Endothelial cell of umbilical vein (primary cell): ENCODE results near the gene DOC2B. TPM values are rescaled to one million over a fixed set of nuclear protein-coding genes. Genes with fewer than 3 reads are reported as not detected.

Source experiments
- BruUV-seq: library from RNA; stranded (reverse); fragments of 400-500 nt; replicated peaks from 2 replicates; lab custom pipeline; 2021; lab: Mats Ljungman, UMichigan
- CTCF ChIA-PET: fragments of 300-600, 350-600 bp; sonication (Branson Sonifier 250); formaldehyde crosslinking; loops from one replicate; lab custom pipeline; 2021; ENCODE audit warnings: antibody characterized with exemption, inconsistent platforms; lab: Charles Lee
- POLR2A ChIA-PET: fragments of 300-600, 350-600 bp; sonication (Branson Sonifier 250); formaldehyde crosslinking; loops from one replicate; lab custom pipeline; 2021; ENCODE audit warnings: antibody characterized with exemption, inconsistent platforms; lab: Charles Lee
- DNase-seq: peaks from one replicate; pipeline ENCODE4 v3.0.0-alpha.2; 2011; ENCODE audit warnings: low read depth, low spot score
- FAIRE-seq: peaks from 2 replicates; lab custom pipeline; 2011; peaks lifted over from hg19 to GRCh38; lab: Jason Lieb, UNC
- H2AFZ ChIP-seq: 2 replicates; pipeline ENCODE4 v1.6.0; 2012; ENCODE audit warnings: low read depth, low read length, control low read depth, inconsistent platforms
- H3K27ac ChIP-seq: 2 replicates; pipeline ENCODE4 v1.5.1; 2011; ENCODE audit warnings: low read depth, mild to moderate bottlenecking, control low read depth, low read length, moderate library complexity; ENCODE audit not compliant: insufficient read depth
- H3K27me3 ChIP-seq, 2 experiments: 2 replicates each; pipeline versions ENCODE4 v1.6.0 to v1.6.1; 2011; ENCODE audit warnings: low read length in 2 of 2, mixed read lengths in 1 of 2; ENCODE audit not compliant: control insufficient read depth in 2 of 2, insufficient read depth in 2 of 2
- H3K36me3 ChIP-seq, 2 experiments: 2 replicates in 1 of 2; 3 replicates in 1 of 2; pipeline ENCODE4 v1.5.1; 2011; ENCODE audit warnings: low read length in 2 of 2, mild to moderate bottlenecking in 1 of 2, moderate library complexity in 1 of 2; ENCODE audit not compliant: control insufficient read depth in 2 of 2, insufficient read depth in 2 of 2; ENCODE audit errors: extremely low read depth in 1 of 2
- H3K4me1 ChIP-seq: 3 replicates; pipeline ENCODE4 v1.5.1; 2011; ENCODE audit warnings: mild to moderate bottlenecking, low read length; ENCODE audit not compliant: control insufficient read depth, insufficient read depth; ENCODE audit errors: extremely low read depth
- H3K4me2 ChIP-seq: 2 replicates; pipeline ENCODE4 v1.6.1; 2011; ENCODE audit warnings: low read length, control low read depth, mixed read lengths; ENCODE audit not compliant: insufficient read depth
- H3K4me3 ChIP-seq, 3 experiments: fragments of 200-600 bp in 1 of 3; sonication (generic), shearing (Covaris generic) in 1 of 3; replicated peaks in 1 of 3; 2 replicates each; pipeline ENCODE4 v1.5.1; 2011 to 2016; ENCODE audit warnings: control low read depth in 3 of 3, low read length in 3 of 3, mild to moderate bottlenecking in 2 of 3, inconsistent platforms in 1 of 3, low read depth in 1 of 3, moderate library complexity in 1 of 3; ENCODE audit not compliant: insufficient read depth in 1 of 3
- H3K79me2 ChIP-seq: 2 replicates; pipeline ENCODE4 v1.6.0; 2012; ENCODE audit warnings: low read length, inconsistent platforms; ENCODE audit not compliant: control insufficient read depth, insufficient read depth
- H3K9ac ChIP-seq: replicated peaks from 2 replicates; pipeline ENCODE3; 2011; ENCODE audit warnings: low read length, control low read depth; ENCODE audit not compliant: insufficient read depth; ENCODE audit errors: extremely low read depth
- H3K9me1 ChIP-seq: replicated peaks from 3 replicates; pipeline ENCODE4 v1.6.0; 2011; ENCODE audit warnings: mild to moderate bottlenecking, low read length; ENCODE audit not compliant: control insufficient read depth, insufficient read depth; ENCODE audit errors: extremely low read depth
- H3K9me3 ChIP-seq: replicated peaks from 2 replicates; pipeline ENCODE4 v1.5.1; 2012; ENCODE audit warnings: low read length, inconsistent platforms; ENCODE audit not compliant: control insufficient read depth, insufficient read depth
- H4K20me1 ChIP-seq: replicated peaks from 2 replicates; pipeline ENCODE3; 2011; ENCODE audit warnings: mild to moderate bottlenecking, low read length; ENCODE audit not compliant: control insufficient read depth, insufficient read depth; ENCODE audit errors: extremely low read depth
- EZH2 ChIP-seq: IDR thresholded peaks from 2 replicates; pipeline ENCODE4 v1.6.1; 2012; ENCODE audit warnings: borderline replicate concordance, low read depth, mild to moderate bottlenecking, moderate library complexity, low read length, inconsistent platforms; ENCODE audit not compliant: severe bottlenecking
- FOS ChIP-seq: IDR thresholded peaks from 2 replicates; pipeline ENCODE4 v1.6.1; 2011; ENCODE audit warnings: mild to moderate bottlenecking, low read length, moderate library complexity, borderline replicate concordance; ENCODE audit not compliant: insufficient read depth
- GATA2 ChIP-seq: IDR thresholded peaks from 2 replicates; pipeline ENCODE4 v1.7.0; 2011; ENCODE audit warnings: low read depth, mild to moderate bottlenecking, moderate library complexity, mixed read lengths, low read length; ENCODE audit not compliant: insufficient read length, insufficient read depth
- JUN ChIP-seq: IDR thresholded peaks from 2 replicates; pipeline ENCODE4 v1.6.1; 2011; ENCODE audit warnings: borderline replicate concordance, low read depth; ENCODE audit not compliant: insufficient read length, insufficient read depth
- MYC ChIP-seq: IDR thresholded peaks from one replicate; pipeline ENCODE4 v1.6.1; 2011; ENCODE audit warnings: mild to moderate bottlenecking, low read depth, low read length
- POLR2A ChIP-seq: IDR thresholded peaks from 2 replicates; pipeline ENCODE4 v1.6.1; 2012; ENCODE audit warnings: low read depth, mild to moderate bottlenecking, control low read depth, low read length
- POLR2AphosphoS5 ChIP-seq: IDR thresholded peaks from 2 replicates; pipeline ENCODE4 v1.6.1; 2012; ENCODE audit warnings: low read depth, mild to moderate bottlenecking, control low read depth, low read length, moderate library complexity; ENCODE audit not compliant: insufficient read depth
- dilution Hi-C: fragments of 300-500 bp; cut with MboI; formaldehyde crosslinking; loops from one replicate; pipeline ENCODE4 v1.15.0; 2019; ENCODE audit warnings: low sequenced_read_pairs; ENCODE audit not compliant: extremely low pct_ligation_motif_present
- intact Hi-C: fragments of 100-400 bp; cut with micrococcal nuclease; formaldehyde crosslinking; loops from one replicate; pipeline ENCODE4 v1.10.0; 2022
- polyA plus RNA-seq, 4 experiments: library from polyadenylated mRNA; depleted of rRNA in 3 of 4; stranded (reverse) in 3 of 4; unstranded in 1 of 4; fragments of >200 nt; gene quantifications; 2 replicates each; pipeline versions ENCODE4 v1.2.1 to v1.2.3, GENCODE V29; 2011 to 2012; ENCODE audit warnings: missing spikeins in 1 of 4
- total RNA-seq: library from RNA; stranded (reverse); gene quantifications from 2 replicates; pipeline ENCODE4 v1.2.3, GENCODE V29; 2021
- TF ChIP-seq, protein P1 (sequence below), 2 donors: IDR thresholded peaks; 1 replicate in 1 of 2; 2 replicates in 1 of 2; pipeline ENCODE4 v1.5.1; 2011; ENCODE audit warnings: low read length in 2 of 2, mild to moderate bottlenecking in 2 of 2, moderate library complexity in 2 of 2, control low read depth in 1 of 2, inconsistent platforms in 1 of 2, low read depth in 1 of 2; ENCODE audit not compliant: insufficient read depth in 1 of 2; ENCODE audit errors: extremely low read depth in 1 of 2
- TF ChIP-seq, protein P2 (sequence below): IDR thresholded peaks from 2 replicates; pipeline ENCODE4 v1.6.1; 2011; ENCODE audit not compliant: insufficient read depth, insufficient read length

The DOC2B gene
- total and polyA plus RNA-seq, 2 donors (not counting 3 experiments of a cell fraction or from before 2014, with no cell fraction given): 0.10 to 0.22 TPM

DNA sequence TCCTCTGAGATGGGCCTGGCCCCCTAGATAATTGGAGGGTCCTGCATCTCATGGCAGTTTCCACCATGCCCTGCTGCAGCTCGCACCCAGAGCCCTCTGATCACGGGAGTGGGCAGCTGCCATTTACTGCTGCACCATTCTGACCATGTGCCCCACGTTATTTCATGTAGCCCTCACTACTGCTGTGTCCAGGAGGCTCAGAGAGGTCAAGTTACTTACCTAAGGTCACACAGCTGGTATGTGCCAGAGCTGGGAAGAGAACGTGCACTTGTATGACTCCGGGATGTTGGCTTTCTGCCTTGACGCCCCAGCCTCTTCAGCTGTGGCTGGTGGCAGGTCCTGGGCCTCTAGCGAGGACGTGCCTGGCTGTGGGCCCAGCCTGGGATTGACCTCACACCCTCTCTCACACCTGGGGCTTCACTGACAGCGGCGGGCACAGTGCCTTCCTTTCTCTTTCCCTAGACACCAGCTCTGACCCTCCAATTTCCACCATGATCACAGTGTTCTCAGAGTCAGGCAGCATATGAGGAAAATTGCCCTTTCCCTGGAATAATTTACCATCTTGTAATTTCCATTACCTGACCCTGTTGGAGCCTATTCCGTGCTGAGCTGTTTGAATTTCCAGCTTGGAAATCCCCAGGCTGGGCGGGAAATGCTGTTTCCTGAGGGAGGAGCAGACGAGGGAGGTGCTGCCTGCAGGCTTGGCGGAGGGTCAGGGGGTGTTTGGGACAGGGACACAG is 18.5 kb upstream of the DOC2B start:
- Histone ChIP-seq H3K9me1 (no peaks in the 10 kb centered on the region), H3K4me1 (peaks cover 19% of the 10 kb centered on the region), H3K4me2 (peak overlapping the region; percentile 32), H4K20me1 (no peaks in the 10 kb centered on the region), H3K36me3 (no peaks in the 10 kb centered on the region), H3K27me3 (no peaks in the 10 kb centered on the region), H3K79me2 (no peaks in the 10 kb centered on the region), H3K4me3 (no peak overlapping the region), H2AFZ (peak overlapping the region; percentile 82), H3K9ac (no peak overlapping the region), H3K9me3 (no peaks in the 10 kb centered on the region), H3K27ac (peak overlapping the region; percentile 63)
- ChIA-PET CTCF (interaction anchor here (0.7 to 1.9 kb wide), 8 partner anchors 12 to 500 kb away, joined by 3 to 4 read pairs (median 3); no protein-coding TSS in a partner anchor), POLR2A (interaction anchor here (0.7 kb wide), 1 partner anchor 134 kb away, joined by 3 read pairs; no protein-coding TSS in a partner anchor)
- dilution Hi-C loops (no loop called here), intact Hi-C loops (no loop called here)
- no TSS peak for BruUV-seq
- FAIRE-seq: peak; percentile 82
- TF ChIP-seq MYC: no peak
- no peak for TF ChIP-seq POLR2A
- no peak for TF ChIP-seq EZH2
- TF ChIP-seq, protein P1, sequence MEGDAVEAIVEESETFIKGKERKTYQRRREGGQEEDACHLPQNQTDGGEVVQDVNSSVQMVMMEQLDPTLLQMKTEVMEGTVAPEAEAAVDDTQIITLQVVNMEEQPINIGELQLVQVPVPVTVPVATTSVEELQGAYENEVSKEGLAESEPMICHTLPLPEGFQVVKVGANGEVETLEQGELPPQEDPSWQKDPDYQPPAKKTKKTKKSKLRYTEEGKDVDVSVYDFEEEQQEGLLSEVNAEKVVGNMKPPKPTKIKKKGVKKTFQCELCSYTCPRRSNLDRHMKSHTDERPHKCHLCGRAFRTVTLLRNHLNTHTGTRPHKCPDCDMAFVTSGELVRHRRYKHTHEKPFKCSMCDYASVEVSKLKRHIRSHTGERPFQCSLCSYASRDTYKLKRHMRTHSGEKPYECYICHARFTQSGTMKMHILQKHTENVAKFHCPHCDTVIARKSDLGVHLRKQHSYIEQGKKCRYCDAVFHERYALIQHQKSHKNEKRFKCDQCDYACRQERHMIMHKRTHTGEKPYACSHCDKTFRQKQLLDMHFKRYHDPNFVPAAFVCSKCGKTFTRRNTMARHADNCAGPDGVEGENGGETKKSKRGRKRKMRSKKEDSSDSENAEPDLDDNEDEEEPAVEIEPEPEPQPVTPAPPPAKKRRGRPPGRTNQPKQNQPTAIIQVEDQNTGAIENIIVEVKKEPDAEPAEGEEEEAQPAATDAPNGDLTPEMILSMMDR (IDR thresholded peaks at IDR 0.05; ENCODE audit: extremely low read depth in 1 of 2, insufficient read depth in 1 of 2, low read depth in 1 of 2, low read length in 2 of 2): no peak
- no peak for TF ChIP-seq POLR2AphosphoS5
- TF ChIP-seq, protein P2, sequence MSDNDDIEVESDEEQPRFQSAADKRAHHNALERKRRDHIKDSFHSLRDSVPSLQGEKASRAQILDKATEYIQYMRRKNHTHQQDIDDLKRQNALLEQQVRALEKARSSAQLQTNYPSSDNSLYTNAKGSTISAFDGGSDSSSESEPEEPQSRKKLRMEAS: no peak
- no peak for TF ChIP-seq GATA2
- no peak for TF ChIP-seq FOS
- no peak for TF ChIP-seq JUN
- peak; percentile 85 for DNase-seq
